H1 (cell line): Measurements from ENCODE around the gene TCTN3.

Experiments
- FOSL1 ChIP-seq: IDR thresholded peaks from 2 replicates; pipeline ENCODE4 v1.6.1; 2011; ENCODE audit warnings: mild to moderate bottlenecking, low read depth, low read length, moderate library complexity; ENCODE audit not compliant: insufficient read depth
- JUND ChIP-seq: IDR thresholded peaks from 2 replicates; pipeline ENCODE4 v1.6.1; 2011; ENCODE audit warnings: mild to moderate bottlenecking, improper control_type of control experiment, low read length
- MAFK ChIP-seq: IDR thresholded peaks from 2 replicates; pipeline ENCODE4 v1.6.1; 2012; ENCODE audit warnings: low read depth, mild to moderate bottlenecking, improper control_type of control experiment, low read length
- POLR2A ChIP-seq, 2 experiments: IDR thresholded peaks; 1 replicate in 1 of 2; 2 replicates in 1 of 2; pipeline ENCODE4 v1.6.1; 2011; ENCODE audit warnings: low read depth in 2 of 2, low read length in 2 of 2, mild to moderate bottlenecking in 2 of 2; ENCODE audit errors: control extremely low read depth in 1 of 2
- TF ChIP-seq, protein P1 (sequence below), 3 experiments: IDR thresholded peaks; 1 replicate in 2 of 3; 2 replicates in 1 of 3; pipeline versions ENCODE4 v1.5.1 to v1.6.1; 2011; ENCODE audit warnings: low read length in 3 of 3, mild to moderate bottlenecking in 3 of 3, inconsistent platforms in 2 of 3, low read depth in 1 of 3, moderate library complexity in 1 of 3; ENCODE audit not compliant: insufficient read depth in 1 of 3; ENCODE audit errors: control extremely low read depth in 1 of 3

DNA sequence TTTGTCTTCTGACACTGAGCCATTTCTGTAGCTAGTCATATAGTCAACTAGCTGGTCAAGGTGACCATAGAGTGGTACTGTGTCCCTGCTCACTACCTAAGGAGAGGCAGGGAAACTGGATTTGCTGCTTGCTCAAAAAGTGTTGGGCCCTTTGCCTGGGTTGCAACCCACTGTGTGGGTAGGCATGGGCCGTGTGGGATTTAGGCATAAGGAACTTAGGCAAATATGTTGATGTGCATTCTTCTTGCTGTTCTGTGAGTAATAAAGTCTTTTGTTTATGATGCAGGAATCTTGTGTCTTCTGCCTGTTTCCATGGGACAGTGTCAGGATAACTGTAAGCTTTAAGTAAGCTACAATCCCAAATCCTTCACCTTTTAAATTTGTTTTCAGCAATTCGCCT, 23.1 kb upstream of the TCTN3 start:
- TF ChIP-seq JUND (no peak), POLR2A (IDR thresholded peaks at IDR 0.05; ENCODE audit: control extremely low read depth in 1 of 2, low read depth in 2 of 2, low read length in 2 of 2) (no peak), FOSL1 (no peak), MAFK (no peak)
- TF ChIP-seq, protein P1, sequence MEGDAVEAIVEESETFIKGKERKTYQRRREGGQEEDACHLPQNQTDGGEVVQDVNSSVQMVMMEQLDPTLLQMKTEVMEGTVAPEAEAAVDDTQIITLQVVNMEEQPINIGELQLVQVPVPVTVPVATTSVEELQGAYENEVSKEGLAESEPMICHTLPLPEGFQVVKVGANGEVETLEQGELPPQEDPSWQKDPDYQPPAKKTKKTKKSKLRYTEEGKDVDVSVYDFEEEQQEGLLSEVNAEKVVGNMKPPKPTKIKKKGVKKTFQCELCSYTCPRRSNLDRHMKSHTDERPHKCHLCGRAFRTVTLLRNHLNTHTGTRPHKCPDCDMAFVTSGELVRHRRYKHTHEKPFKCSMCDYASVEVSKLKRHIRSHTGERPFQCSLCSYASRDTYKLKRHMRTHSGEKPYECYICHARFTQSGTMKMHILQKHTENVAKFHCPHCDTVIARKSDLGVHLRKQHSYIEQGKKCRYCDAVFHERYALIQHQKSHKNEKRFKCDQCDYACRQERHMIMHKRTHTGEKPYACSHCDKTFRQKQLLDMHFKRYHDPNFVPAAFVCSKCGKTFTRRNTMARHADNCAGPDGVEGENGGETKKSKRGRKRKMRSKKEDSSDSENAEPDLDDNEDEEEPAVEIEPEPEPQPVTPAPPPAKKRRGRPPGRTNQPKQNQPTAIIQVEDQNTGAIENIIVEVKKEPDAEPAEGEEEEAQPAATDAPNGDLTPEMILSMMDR (IDR thresholded peaks at IDR 0.05; ENCODE audit: control extremely low read depth in 1 of 3, insufficient read depth in 1 of 3, low read depth in 1 of 3, low read length in 3 of 3): no peak
